OCI-M2 (cell line): ENCODE results near the gene CDK14.

Experiments
- DNase-seq: peaks from one replicate; lab custom pipeline; 2025; ENCODE audit not compliant: unreplicated experiment; lab: John Stamatoyannopoulos, UW

Gene CDK14

GRCh38 chr7:91041141-91041540, 445.0 kb downstream of the CDK14 start:
- no peak for DNase-seq

GRCh38 chr7:91041901-91042484, 445.9 kb downstream of the CDK14 start:
- no peak for DNase-seq

GRCh38 chr7:91043186-91043585, 447.1 kb downstream of the CDK14 start:
- DNase-seq: no peak

- DNase-seq: no peak
Measured at GRCh38 chr7:91043924-91044645, 448.0 kb downstream of the CDK14 start.

- no peak for DNase-seq
Measured at GRCh38 chr7:91045606-91046005, 449.5 kb downstream of the CDK14 start.

- no peak for DNase-seq
Measured at GRCh38 chr7:91046322-91047089, 450.4 kb downstream of the CDK14 start.

- no peak for DNase-seq
Measured at GRCh38 chr7:91047636-91048035, 451.5 kb downstream of the CDK14 start.

- no peak for DNase-seq
Measured at GRCh38 chr7:91050677-91051076, 454.6 kb downstream of the CDK14 start.

GRCh38 chr7:91051966-91052365, 455.8 kb downstream of the CDK14 start:
- no peak for DNase-seq

GRCh38 chr7:91054374-91054773, 458.3 kb downstream of the CDK14 start:
- DNase-seq: no peak

- no peak for DNase-seq
Measured at GRCh38 chr7:91055219-91055618, 459.1 kb downstream of the CDK14 start.

GRCh38 chr7:91062713-91063112, 466.6 kb downstream of the CDK14 start:
- DNase-seq: no peak

GRCh38 chr7:91064052-91064451, 467.9 kb downstream of the CDK14 start:
- no peak for DNase-seq

GRCh38 chr7:91064938-91065337, 468.8 kb downstream of the CDK14 start:
- no peak for DNase-seq

GRCh38 chr7:91066627-91067026, 470.5 kb downstream of the CDK14 start:
- no peak for DNase-seq

- no peak for DNase-seq
Measured at GRCh38 chr7:91067242-91067641, 471.1 kb downstream of the CDK14 start.

GRCh38 chr7:91068136-91068795, 472.1 kb downstream of the CDK14 start:
- DNase-seq: no peak

- no peak for DNase-seq
Measured at GRCh38 chr7:91069146-91069545, 473.0 kb downstream of the CDK14 start.

GRCh38 chr7:91079487-91079886, 483.4 kb downstream of the CDK14 start:
- DNase-seq: no peak

GRCh38 chr7:91080351-91080750, 484.2 kb downstream of the CDK14 start:
- DNase-seq: no peak

- no peak for DNase-seq
Measured at GRCh38 chr7:91082038-91082437, 485.9 kb downstream of the CDK14 start.
